NCI-H446 treated with DMSO at 0.1 percent for 48 hours (cell line): ENCODE data around the gene RHOXF1.
"Not testable (repeated sequence)": the region's sequence is repeated elsewhere in the genome, so short reads cannot be mapped to it uniquely, and the experiment has no call there.

Source experiments
- DNase-seq: peaks from one replicate; lab custom pipeline; 2025; lab: John Stamatoyannopoulos, UW

Gene RHOXF1

GRCh38 chrX:120085553-120086185 is 30.0 kb downstream of the RHOXF1 start:
- DNase-seq: not testable (repeated sequence)

GRCh38 chrX:120077590-120077989 is 38.1 kb downstream of the RHOXF1 start, which contains the start of gene RHOXF2B:
TSS of gene RHOXF2B (minus strand) at chrX:120077690. CDS start at chrX:120077552, 138 bp downstream.
- DNase-seq: not testable (repeated sequence)

GRCh38 chrX:120066169-120066568 is 49.5 kb downstream of the RHOXF1 start:
- DNase-seq: not testable (repeated sequence)
